ENCODE data around the gene CYP4X1.
A peak's percentile ranks its signal among the peaks of the same experiment; 100 is the strongest.
"Not testable (repeated sequence)": the region's sequence is repeated elsewhere in the genome, so short reads cannot be mapped to it uniquely, and the experiment has no call there.

Gene CYP4X1

DNA sequence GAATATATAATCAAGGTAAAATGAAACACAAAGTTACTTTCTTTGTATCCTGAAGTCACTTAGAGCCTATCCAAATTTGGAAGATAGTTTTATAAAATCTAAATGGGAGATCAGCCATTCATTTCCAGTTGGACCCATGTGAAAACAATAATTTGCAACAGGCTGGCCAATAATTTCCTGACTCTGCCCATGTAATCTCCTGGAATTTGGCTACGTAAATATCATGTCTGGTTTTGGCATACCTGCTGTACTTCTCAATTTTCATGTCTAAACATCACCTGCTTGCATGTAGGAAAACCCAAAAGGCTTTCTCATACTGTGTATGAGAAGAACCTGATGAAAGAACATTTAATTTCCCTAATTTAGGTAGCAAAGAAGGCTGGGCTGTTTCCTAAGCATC lies 35.9 kb downstream of the CYP4X1 start:
- Histone ChIP-seq H3K36me3 (ENCODE audit: control insufficient read depth, insufficient read depth, low read length) (no peaks in the 10 kb centered on the region), H3K4me3 (replicated peaks; ENCODE audit: low read depth, low read length) (no peak overlapping the region), H3K27me3 (replicated peaks; ENCODE audit: control insufficient read depth, insufficient read depth, low read length) (no peaks in the 10 kb centered on the region)
- TF ChIP-seq, protein P1, sequence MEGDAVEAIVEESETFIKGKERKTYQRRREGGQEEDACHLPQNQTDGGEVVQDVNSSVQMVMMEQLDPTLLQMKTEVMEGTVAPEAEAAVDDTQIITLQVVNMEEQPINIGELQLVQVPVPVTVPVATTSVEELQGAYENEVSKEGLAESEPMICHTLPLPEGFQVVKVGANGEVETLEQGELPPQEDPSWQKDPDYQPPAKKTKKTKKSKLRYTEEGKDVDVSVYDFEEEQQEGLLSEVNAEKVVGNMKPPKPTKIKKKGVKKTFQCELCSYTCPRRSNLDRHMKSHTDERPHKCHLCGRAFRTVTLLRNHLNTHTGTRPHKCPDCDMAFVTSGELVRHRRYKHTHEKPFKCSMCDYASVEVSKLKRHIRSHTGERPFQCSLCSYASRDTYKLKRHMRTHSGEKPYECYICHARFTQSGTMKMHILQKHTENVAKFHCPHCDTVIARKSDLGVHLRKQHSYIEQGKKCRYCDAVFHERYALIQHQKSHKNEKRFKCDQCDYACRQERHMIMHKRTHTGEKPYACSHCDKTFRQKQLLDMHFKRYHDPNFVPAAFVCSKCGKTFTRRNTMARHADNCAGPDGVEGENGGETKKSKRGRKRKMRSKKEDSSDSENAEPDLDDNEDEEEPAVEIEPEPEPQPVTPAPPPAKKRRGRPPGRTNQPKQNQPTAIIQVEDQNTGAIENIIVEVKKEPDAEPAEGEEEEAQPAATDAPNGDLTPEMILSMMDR (IDR thresholded peaks at IDR 0.05; ENCODE audit: insufficient read depth, low read length, poor library complexity, severe bottlenecking): no peak
- DNase-seq (ENCODE audit: extremely low read depth, insufficient read length): no peak

DNA sequence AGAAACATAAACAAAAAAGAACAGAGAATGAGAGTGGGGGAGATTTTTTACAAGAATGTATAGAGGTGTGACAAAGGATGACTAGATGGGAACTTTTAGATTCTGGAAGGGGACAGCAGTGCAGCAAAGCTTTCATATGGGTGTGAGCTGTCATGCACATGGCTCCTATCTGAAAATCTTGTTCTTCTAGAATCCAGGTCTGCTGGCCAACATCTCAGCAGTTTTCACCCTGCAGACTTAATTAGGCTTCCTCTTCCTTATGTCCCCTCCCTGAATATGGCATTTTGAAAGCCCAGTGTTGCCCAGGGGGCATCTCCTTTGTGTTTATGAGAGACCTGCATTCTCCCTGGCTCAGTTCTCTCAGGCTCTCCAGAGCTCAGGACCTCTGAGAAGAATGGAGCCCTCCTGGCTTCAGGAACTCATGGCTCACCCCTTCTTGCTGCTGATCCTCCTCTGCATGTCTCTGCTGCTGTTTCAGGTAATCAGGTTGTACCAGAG lies 43.7 kb downstream of the CYP4X1 start, which contains the start of gene CYP4Z1:
TSS of gene CYP4Z1 (plus strand) at position 135 of the 498 bp plus-strand sequence. CDS start at position 395, 260 bp downstream.
- TF ChIP-seq, protein P1 (IDR thresholded peaks at IDR 0.05; ENCODE audit: insufficient read depth, low read length, poor library complexity, severe bottlenecking): no peak
- no peaks in the 10 kb centered on the region for H3K36me3 ChIP-seq (ENCODE audit: control insufficient read depth, insufficient read depth, low read length)

DNA sequence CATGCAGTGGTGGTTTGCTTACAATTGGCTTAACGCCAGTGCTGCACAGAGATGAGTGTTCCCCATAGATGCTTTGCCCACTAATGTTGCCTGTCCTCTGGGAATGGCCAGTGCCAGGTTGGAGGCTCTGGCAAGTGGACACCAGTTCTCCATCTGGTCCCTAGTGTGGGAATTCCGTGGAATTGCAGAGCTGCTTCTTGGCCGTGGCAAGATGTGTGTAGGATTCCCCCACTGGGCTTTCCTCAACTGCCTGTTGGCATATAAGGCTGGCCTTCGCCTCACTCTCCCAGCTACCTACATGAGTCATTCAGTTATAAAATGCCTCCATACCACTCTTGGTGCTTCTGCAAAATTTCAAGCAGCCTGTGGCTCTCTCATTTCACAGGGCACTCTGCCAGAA lies 45.6 kb downstream of the CYP4X1 start:
- not testable (repeated sequence) for DNase-seq (ENCODE audit: extremely low read depth, insufficient read length); H3K4me3 ChIP-seq (replicated peaks; ENCODE audit: low read depth, low read length); H3K36me3 ChIP-seq (ENCODE audit: control insufficient read depth, insufficient read depth, low read length); H3K27me3 ChIP-seq (replicated peaks; ENCODE audit: control insufficient read depth, insufficient read depth, low read length)

More for the DNA sequence above, 43.7 kb downstream of the CYP4X1 start, which contains the start of gene CYP4Z1:
- Histone ChIP-seq H3K27me3 (replicated peaks; ENCODE audit: control insufficient read depth, insufficient read depth, low read length) (no peaks in the 10 kb centered on the region), H3K4me3 (replicated peaks; ENCODE audit: low read depth, low read length) (no peak within 1 kb of the TSS)
- DNase-seq (ENCODE audit: extremely low read depth, insufficient read length): no peak

DNA sequence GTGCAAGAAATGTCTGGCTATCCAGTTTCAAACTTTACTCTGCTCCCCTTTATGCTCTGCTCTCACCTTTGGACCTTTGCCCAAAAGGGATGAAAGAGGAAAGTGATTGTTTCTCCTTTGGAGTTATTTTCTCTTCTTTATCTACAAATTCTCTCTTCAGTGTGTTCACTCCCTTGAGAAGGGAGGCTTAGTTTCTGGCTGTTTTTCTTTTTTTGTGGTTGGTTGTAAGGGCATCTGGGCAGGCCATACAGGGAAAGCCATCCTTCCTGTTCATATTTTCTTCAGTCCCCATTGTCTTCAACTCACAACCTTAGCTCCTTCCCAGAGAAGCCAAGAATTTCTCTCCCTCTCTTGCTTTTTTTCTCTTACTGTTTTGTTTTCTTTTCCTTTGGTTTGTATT lies 46.0 kb downstream of the CYP4X1 start:
- not testable (repeated sequence) for H3K4me3 ChIP-seq (replicated peaks; ENCODE audit: low read depth, low read length); H3K36me3 ChIP-seq (ENCODE audit: control insufficient read depth, insufficient read depth, low read length); H3K27me3 ChIP-seq (replicated peaks; ENCODE audit: control insufficient read depth, insufficient read depth, low read length); DNase-seq (ENCODE audit: extremely low read depth, insufficient read length)

DNA sequence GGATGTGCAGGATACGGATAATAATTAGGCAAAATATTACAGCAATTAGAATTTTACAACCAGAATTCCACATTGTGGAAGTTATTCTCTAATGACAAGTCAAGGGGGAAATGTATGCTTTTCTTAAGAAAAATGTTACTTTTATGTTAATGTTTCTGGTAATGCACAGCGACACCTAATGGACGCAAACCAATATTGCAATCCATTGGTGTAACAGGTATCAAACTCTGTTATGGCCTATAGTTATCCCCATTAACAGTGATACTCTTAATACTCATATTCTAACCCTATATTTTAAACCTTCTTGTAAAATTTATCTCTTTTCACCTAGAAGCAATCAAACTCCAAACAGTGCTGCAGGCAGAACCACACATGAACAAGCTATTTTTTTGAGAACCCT lies 65.9 kb downstream of the CYP4X1 start:
- not testable (repeated sequence) for DNase-seq (ENCODE audit: extremely low read depth, insufficient read length); H3K27me3 ChIP-seq (replicated peaks; ENCODE audit: control insufficient read depth, insufficient read depth, low read length); H3K36me3 ChIP-seq (ENCODE audit: control insufficient read depth, insufficient read depth, low read length); H3K4me3 ChIP-seq (replicated peaks; ENCODE audit: low read depth, low read length)

DNA sequence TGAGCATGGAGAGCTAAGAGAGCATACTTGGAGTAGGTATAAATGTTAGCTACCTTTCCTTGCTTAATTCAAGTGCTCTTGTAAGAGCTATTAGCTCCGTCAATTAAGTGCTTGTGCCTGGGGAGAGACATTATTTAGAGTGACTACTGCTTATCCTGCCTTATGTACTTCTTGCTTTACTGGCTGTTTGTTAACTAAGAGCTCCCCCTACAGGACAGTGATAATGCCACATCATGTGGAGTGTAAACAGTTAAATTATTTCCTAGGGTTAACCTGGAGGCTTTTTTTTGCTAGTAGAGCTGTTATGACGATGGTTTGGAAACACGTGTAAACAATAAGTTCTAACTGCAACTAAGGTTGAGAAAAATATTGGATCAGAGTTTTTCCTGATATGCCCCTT lies 68.0 kb downstream of the CYP4X1 start:
- not testable (repeated sequence) for H3K36me3 ChIP-seq (ENCODE audit: control insufficient read depth, insufficient read depth, low read length); H3K4me3 ChIP-seq (replicated peaks; ENCODE audit: low read depth, low read length); H3K27me3 ChIP-seq (replicated peaks; ENCODE audit: control insufficient read depth, insufficient read depth, low read length); DNase-seq (ENCODE audit: extremely low read depth, insufficient read length)
- TF ChIP-seq, protein P1 (IDR thresholded peaks at IDR 0.05; ENCODE audit: insufficient read depth, low read length, poor library complexity, severe bottlenecking): peak; percentile 24

Measured in GM06990 (cell line).